ENCODE results near the gene SGO1.

Gene SGO1

DNA sequence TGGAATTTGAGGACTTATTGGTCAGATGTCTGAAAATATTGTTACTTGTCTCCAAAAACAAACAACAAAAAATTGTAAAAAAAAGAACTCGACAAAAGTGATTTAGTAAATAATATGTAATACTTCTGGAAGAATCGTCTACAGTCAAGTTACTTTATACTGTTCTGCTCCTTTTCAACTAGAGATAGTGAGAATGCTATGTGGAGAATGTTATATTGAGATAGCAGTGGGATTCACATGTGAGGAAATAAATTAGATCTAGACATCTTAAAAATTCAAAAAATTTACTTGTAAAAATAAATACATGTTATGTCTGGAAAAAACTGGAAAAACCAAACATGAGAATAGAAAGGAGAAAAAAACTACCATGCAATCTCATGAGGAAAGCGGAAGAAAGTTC lies 64.9 kb downstream of the SGO1 start:
- DNase-seq (ENCODE audit: low read depth, low spot score), result no peak
- no peak overlapping the region for H3K4me3 ChIP-seq (ENCODE audit: low read length)

All from Jurkat, Clone E6-1 (cell line).